IMR-90 (cell line): ENCODE results near the gene RAB4B.

ENCODE experiments used
- CEBPB ChIP-seq: IDR thresholded peaks from 2 replicates; pipeline ENCODE4 v1.6.1; 2012; ENCODE audit warnings: low read depth, low read length, improper control_type of control experiment
- CTCF ChIP-seq: conservative IDR thresholded peaks from 2 replicates; pipeline ENCODE4 v1.5.1; 2012; ENCODE audit warnings: mild to moderate bottlenecking, low read depth, low read length, improper control_type of control experiment
- MAFK ChIP-seq: IDR thresholded peaks from 2 replicates; pipeline ENCODE4 v1.6.1; 2012; ENCODE audit warnings: low read depth, low read length, improper control_type of control experiment
- POLR2A ChIP-seq: IDR thresholded peaks from 2 replicates; pipeline ENCODE4 v1.6.1; 2012; ENCODE audit warnings: mild to moderate bottlenecking, low read depth, low read length
- RAD21 ChIP-seq: IDR thresholded peaks from 2 replicates; pipeline ENCODE4 v1.6.1; 2012; ENCODE audit warnings: low read length, improper control_type of control experiment
- SMC3 ChIP-seq: fragments of 150-350 bp; IDR thresholded peaks from 2 replicates; pipeline ENCODE4 v1.6.1; 2016; ENCODE audit warnings: low read depth, mild to moderate bottlenecking, antibody characterized with exemption, low read length, moderate library complexity

- TF ChIP-seq CTCF, result no peak
- no peak for TF ChIP-seq RAD21
- TF ChIP-seq CEBPB, result peak; percentile 56
- no peak for TF ChIP-seq POLR2A
- no peak for TF ChIP-seq SMC3
- TF ChIP-seq MAFK, result no peak
Measured at GRCh38 chr19:40754611-40755247, 23.3 kb upstream of the RAB4B start.
